Measurements from ENCODE around the gene PDS5B. TPM values are rescaled to one million over a fixed set of nuclear protein-coding genes. Genes with fewer than 3 reads are reported as not detected.

The PDS5B gene
- total RNA-seq, 1 donor from 2014 or later = 59.2 TPM

DNA sequence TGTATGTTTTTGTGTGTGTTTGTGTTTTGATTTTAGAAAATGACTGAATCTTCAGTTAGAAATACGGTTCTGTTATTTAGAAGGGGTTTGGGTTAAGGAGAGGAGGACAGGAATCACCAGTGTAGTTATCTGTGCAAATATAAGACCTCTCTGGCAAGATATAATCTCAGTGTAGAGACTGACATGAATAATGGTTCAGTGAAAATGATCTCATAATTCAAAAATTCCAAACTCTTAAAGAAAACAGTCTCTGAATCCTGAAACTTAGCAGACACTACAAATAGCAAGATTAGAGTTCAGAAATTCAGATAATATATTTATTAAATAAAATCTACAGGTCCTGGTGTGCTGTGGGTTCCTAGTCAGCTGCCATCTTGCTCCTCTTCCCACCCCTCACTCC lies 73.5 kb downstream of the PDS5B start:
- no peak overlapping the region for H3K27ac Mint-ChIP-seq (ENCODE audit: unreplicated experiment)
- H3K9me3 Mint-ChIP-seq (ENCODE audit: unreplicated experiment) = peaks cover 3% of the 10 kb centered on the region

DNA sequence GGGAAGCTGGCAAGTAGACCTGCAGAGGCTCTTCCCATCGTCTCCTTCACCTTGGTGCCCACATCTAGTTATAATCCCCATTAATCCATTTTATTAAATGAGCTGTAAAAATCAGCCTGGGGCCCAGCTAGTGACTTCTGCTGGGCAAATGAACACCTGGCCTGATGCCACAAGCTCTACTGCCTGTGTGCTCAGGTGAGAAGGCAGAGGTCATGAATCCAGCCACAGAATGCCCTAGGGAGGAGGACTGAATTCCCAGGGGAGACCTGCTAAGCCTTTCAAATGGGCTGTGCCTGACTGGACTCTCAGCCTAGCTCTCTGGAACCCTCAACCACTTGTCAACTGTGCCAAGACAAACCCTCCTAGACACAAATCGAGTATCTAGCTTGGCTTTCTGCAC lies 74.0 kb downstream of the PDS5B start:
- TF ChIP-seq, protein P1, sequence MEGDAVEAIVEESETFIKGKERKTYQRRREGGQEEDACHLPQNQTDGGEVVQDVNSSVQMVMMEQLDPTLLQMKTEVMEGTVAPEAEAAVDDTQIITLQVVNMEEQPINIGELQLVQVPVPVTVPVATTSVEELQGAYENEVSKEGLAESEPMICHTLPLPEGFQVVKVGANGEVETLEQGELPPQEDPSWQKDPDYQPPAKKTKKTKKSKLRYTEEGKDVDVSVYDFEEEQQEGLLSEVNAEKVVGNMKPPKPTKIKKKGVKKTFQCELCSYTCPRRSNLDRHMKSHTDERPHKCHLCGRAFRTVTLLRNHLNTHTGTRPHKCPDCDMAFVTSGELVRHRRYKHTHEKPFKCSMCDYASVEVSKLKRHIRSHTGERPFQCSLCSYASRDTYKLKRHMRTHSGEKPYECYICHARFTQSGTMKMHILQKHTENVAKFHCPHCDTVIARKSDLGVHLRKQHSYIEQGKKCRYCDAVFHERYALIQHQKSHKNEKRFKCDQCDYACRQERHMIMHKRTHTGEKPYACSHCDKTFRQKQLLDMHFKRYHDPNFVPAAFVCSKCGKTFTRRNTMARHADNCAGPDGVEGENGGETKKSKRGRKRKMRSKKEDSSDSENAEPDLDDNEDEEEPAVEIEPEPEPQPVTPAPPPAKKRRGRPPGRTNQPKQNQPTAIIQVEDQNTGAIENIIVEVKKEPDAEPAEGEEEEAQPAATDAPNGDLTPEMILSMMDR (IDR thresholded peaks at IDR 0.05; ENCODE audit: partially characterized antibody, unreplicated experiment) = no peak
- Mint-ChIP-seq H3K27ac (ENCODE audit: unreplicated experiment) (no peak overlapping the region), H3K4me3 (ENCODE audit: unreplicated experiment) (no peak overlapping the region), H3K4me1 (ENCODE audit: low read depth, unreplicated experiment) (no peaks in the 10 kb centered on the region), H3K36me3 (ENCODE audit: unreplicated experiment) (peaks cover 19% of the 10 kb centered on the region), H3K9me3 (ENCODE audit: unreplicated experiment) (no peaks in the 10 kb centered on the region), H3K27me3 (ENCODE audit: unreplicated experiment) (peaks cover 2% of the 10 kb centered on the region)
- no peak for DNase-seq

More for the DNA sequence above, 73.5 kb downstream of the PDS5B start:
- Mint-ChIP-seq H3K36me3 (ENCODE audit: unreplicated experiment) (peaks cover 24% of the 10 kb centered on the region), H3K4me1 (ENCODE audit: low read depth, unreplicated experiment) (no peaks in the 10 kb centered on the region), H3K4me3 (ENCODE audit: unreplicated experiment) (no peak overlapping the region), H3K27me3 (ENCODE audit: unreplicated experiment) (peaks cover 2% of the 10 kb centered on the region)
- no peak for DNase-seq
- TF ChIP-seq, protein P1 (IDR thresholded peaks at IDR 0.05; ENCODE audit: partially characterized antibody, unreplicated experiment) = no peak

DNA sequence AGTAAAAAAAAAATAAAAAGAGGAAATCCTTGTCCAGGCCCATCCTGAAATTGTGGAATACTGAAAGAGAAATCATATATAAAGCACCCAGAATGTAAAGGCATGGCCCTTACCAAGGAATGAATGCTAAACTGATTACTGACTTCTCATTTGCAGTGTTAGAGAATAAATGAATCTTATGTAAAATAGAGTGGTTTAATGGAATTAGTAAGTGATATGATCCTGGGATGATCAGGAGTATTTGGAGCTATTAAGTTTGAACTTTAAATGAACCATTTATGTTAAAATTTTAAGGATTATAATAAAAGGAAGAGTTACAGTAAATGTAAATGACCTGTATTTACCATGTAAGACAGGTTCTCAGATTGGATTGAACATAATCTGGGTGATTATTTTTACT lies 75.4 kb downstream of the PDS5B start:
- Mint-ChIP-seq H3K4me3 (ENCODE audit: unreplicated experiment) (no peak overlapping the region), H3K4me1 (ENCODE audit: low read depth, unreplicated experiment) (no peaks in the 10 kb centered on the region), H3K9me3 (ENCODE audit: unreplicated experiment) (peaks cover 3% of the 10 kb centered on the region), H3K27me3 (ENCODE audit: unreplicated experiment) (peaks cover 2% of the 10 kb centered on the region), H3K27ac (ENCODE audit: unreplicated experiment) (no peak overlapping the region), H3K36me3 (ENCODE audit: unreplicated experiment) (peaks cover 8% of the 10 kb centered on the region)
- TF ChIP-seq, protein P1 (IDR thresholded peaks at IDR 0.05; ENCODE audit: partially characterized antibody, unreplicated experiment) = no peak
- no peak for DNase-seq

DNA sequence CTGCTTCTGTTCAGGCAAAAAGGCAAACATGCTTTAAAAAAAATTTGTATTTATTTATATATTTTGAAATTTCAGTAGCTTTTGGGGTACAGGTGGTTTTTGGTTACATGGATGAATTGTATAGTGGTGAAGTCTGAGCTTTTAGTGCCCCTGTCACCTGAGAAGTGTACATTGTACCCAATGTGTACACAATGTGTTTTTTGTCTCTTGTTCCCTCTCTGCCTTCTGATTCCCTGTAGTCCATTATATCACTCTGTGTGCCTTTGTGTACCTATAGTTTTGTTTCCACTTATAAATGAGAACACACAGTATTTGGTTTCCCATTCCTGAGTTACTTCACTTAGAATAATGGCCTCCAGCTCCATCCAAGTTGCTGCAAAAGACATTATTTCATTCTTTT lies 77.4 kb downstream of the PDS5B start:
- H3K9me3 Mint-ChIP-seq (ENCODE audit: unreplicated experiment) = peaks cover 3% of the 10 kb centered on the region
- no peaks in the 10 kb centered on the region for H3K27me3 Mint-ChIP-seq (ENCODE audit: unreplicated experiment)
- no peaks in the 10 kb centered on the region for H3K36me3 Mint-ChIP-seq (ENCODE audit: unreplicated experiment)
- no peaks in the 10 kb centered on the region for H3K4me1 Mint-ChIP-seq (ENCODE audit: low read depth, unreplicated experiment)
- no peak for DNase-seq
- no peak overlapping the region for H3K4me3 Mint-ChIP-seq (ENCODE audit: unreplicated experiment)
- TF ChIP-seq, protein P1 (IDR thresholded peaks at IDR 0.05; ENCODE audit: partially characterized antibody, unreplicated experiment) = no peak
- H3K27ac Mint-ChIP-seq (ENCODE audit: unreplicated experiment) = no peak overlapping the region

DNA sequence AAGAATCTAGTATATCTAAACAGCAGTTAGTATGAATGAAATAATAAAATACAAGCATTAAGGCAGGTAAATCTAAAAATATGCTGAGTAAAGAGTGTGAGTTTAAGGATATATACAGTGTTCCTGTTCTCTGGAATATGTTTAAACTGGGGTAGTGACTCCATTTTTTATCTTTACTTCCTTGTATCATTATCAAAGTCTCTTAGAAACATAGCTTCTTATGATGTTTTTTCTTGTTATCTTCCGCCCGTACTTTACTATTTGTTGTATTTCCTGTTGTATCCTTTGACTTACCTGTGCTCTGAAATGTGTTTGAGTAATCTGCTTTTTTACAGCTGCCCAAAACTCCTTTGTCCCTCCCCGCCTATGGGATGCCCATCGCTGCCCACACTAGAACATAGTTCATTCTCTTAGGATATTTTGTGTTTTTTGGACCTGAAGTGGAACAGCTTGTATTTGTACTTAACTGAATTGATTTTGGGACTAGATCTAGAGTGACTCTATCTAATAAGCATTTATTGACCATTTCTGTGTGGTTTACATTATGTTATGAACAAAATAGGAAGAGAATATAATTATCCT lies 80.8 kb downstream of the PDS5B start:
- no peaks in the 10 kb centered on the region for H3K27me3 Mint-ChIP-seq (ENCODE audit: unreplicated experiment)
- no peak overlapping the region for H3K27ac Mint-ChIP-seq (ENCODE audit: unreplicated experiment)
- H3K36me3 Mint-ChIP-seq (ENCODE audit: unreplicated experiment) = no peaks in the 10 kb centered on the region
- no peak overlapping the region for H3K4me3 Mint-ChIP-seq (ENCODE audit: unreplicated experiment)
- TF ChIP-seq, protein P1 (IDR thresholded peaks at IDR 0.05; ENCODE audit: partially characterized antibody, unreplicated experiment) = no peak
- DNase-seq = no peak
- peaks cover 3% of the 10 kb centered on the region for H3K9me3 Mint-ChIP-seq (ENCODE audit: unreplicated experiment)
- H3K4me1 Mint-ChIP-seq (ENCODE audit: low read depth, unreplicated experiment) = no peaks in the 10 kb centered on the region

All from glutamatergic neuron (in vitro differentiated cells).